ENCODE data around the gene AGPAT2.

AGPAT2 gene

GRCh38 chr9:136700959-136701667 lies 13.9 kb upstream of the AGPAT2 start:
- no peak for DNase-seq (ENCODE audit: low read depth)

GRCh38 chr9:136700304-136700703 lies 13.0 kb upstream of the AGPAT2 start:
- DNase-seq (ENCODE audit: low read depth) = peak; percentile 23

- no peak for DNase-seq (ENCODE audit: low read depth)
Observed at GRCh38 chr9:136698635-136699246, 11.5 kb upstream of the AGPAT2 start.

- DNase-seq (ENCODE audit: low read depth) = no peak
Observed at GRCh38 chr9:136697821-136698526, 10.7 kb upstream of the AGPAT2 start.

- no peak for DNase-seq (ENCODE audit: low read depth)
Observed at GRCh38 chr9:136697146-136697820, 10.0 kb upstream of the AGPAT2 start.

- DNase-seq (ENCODE audit: low read depth) = no peak
Observed at GRCh38 chr9:136696502-136696901, 9.2 kb upstream of the AGPAT2 start.

GRCh38 chr9:136695955-136696354 lies 8.7 kb upstream of the AGPAT2 start:
- no peak for DNase-seq (ENCODE audit: low read depth)

GRCh38 chr9:136695435-136695895 lies 8.2 kb upstream of the AGPAT2 start:
- DNase-seq (ENCODE audit: low read depth) = no peak

GRCh38 chr9:136694872-136695247 lies 7.6 kb upstream of the AGPAT2 start:
- no peak for DNase-seq (ENCODE audit: low read depth)

GRCh38 chr9:136694163-136694871 lies 7.1 kb upstream of the AGPAT2 start:
- DNase-seq (ENCODE audit: low read depth) = peak; percentile 28

- no peak for DNase-seq (ENCODE audit: low read depth)
Observed at GRCh38 chr9:136693490-136694162, 6.4 kb upstream of the AGPAT2 start.

GRCh38 chr9:136693135-136693489 lies 5.9 kb upstream of the AGPAT2 start:
- no peak for DNase-seq (ENCODE audit: low read depth)

GRCh38 chr9:136692185-136693134 lies 5.2 kb upstream of the AGPAT2 start:
- no peak for DNase-seq (ENCODE audit: low read depth)

GRCh38 chr9:136691316-136692184 lies 4.3 kb upstream of the AGPAT2 start:
- no peak for DNase-seq (ENCODE audit: low read depth)

- DNase-seq (ENCODE audit: low read depth) = no peak
Observed at GRCh38 chr9:136690806-136691261, 3.6 kb upstream of the AGPAT2 start.

GRCh38 chr9:136690104-136690805 lies 3.0 kb upstream of the AGPAT2 start:
- no peak for DNase-seq (ENCODE audit: low read depth)

- DNase-seq (ENCODE audit: low read depth) = no peak
Observed at GRCh38 chr9:136689108-136689460, 1.8 kb upstream of the AGPAT2 start.

- no peak for DNase-seq (ENCODE audit: low read depth)
Observed at GRCh38 chr9:136688274-136689107, 1.2 kb upstream of the AGPAT2 start.
